Measurements from ENCODE around the gene DMKN. TPM values are rescaled to one million over a fixed set of nuclear protein-coding genes. Genes with fewer than 3 reads are reported as not detected.

DMKN gene, protein sequence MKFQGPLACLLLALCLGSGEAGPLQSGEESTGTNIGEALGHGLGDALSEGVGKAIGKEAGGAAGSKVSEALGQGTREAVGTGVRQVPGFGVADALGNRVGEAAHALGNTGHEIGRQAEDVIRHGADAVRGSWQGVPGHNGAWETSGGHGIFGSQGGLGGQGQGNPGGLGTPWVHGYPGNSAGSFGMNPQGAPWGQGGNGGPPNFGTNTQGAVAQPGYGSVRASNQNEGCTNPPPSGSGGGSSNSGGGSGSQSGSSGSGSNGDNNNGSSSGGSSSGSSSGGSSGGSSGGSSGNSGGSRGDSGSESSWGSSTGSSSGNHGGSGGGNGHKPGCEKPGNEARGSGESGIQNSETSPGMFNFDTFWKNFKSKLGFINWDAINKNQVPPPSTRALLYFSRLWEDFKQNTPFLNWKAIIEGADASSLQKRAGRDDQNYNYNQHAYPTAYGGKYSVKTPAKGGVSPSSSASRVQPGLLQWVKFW
- 34.6 to 40.9 TPM (median 36.9 TPM) in 5 replicates for total RNA-seq (2022; extraction: Qiagen RNA extraction; ENCODE audit: low read depth)

DNA sequence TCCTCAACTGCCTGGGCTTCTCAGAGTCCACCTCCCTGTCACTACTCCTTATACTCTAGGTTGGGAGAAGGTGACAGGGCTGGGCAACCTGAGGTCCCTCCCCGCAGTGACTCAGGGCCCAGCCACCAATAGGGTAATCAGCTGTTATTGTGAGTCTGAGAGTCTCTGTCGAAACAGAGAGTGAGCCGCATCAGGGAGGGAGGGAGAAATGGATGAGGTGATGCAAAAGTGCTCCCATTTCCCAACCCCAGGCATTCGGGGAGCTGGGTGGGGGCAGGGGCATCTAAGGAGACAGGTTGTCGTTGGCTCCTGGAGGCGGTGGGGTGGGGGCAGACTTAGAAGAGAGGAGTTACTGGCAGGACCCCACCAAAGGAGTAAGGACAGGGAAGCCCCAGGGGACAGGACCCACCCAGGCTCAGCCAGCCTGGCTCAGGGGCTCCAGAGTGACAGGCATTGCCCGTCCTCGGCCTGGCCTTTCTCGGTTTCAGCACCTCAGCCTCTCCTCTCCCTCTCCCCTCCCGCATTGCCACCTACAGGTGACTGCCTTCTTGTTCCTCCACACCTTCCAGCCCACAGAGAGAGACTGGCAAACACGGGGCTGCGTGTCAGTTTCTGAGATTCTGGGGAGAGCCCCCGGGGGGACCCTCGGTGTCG, at the start of gene DMKN:
Gene DMKN, minus strand, starts transcription at position 22 of the 654 bp plus-strand sequence. CDS start 174 bp downstream, outside the sequence.

GRCh38 chr19:35545001-35545854, 31.8 kb upstream of the DMKN start, which contains the start of gene TMEM147:
Gene TMEM147 (plus strand): TSS chr19:35545626. CDS start chr19:35545740, 114 bp downstream.

GRCh38 chr19:35533201-35533821, 19.9 kb upstream of the DMKN start, which contains the start of gene GAPDHS:
Gene GAPDHS (plus strand): TSS chr19:35533456. CDS start chr19:35533528, 72 bp downstream.

GRCh38 chr19:35528218-35529038, 15.0 kb upstream of the DMKN start, which contains the start of gene SBSN:
Gene SBSN (minus strand): TSS chr19:35528311. CDS start chr19:35528281, 30 bp downstream.

GRCh38 chr19:35490364-35490763, 23.1 kb downstream of the DMKN start, which contains the start of gene KRTDAP:
Gene KRTDAP (minus strand): TSS chr19:35490464. CDS start chr19:35490442, 22 bp downstream.

DNA sequence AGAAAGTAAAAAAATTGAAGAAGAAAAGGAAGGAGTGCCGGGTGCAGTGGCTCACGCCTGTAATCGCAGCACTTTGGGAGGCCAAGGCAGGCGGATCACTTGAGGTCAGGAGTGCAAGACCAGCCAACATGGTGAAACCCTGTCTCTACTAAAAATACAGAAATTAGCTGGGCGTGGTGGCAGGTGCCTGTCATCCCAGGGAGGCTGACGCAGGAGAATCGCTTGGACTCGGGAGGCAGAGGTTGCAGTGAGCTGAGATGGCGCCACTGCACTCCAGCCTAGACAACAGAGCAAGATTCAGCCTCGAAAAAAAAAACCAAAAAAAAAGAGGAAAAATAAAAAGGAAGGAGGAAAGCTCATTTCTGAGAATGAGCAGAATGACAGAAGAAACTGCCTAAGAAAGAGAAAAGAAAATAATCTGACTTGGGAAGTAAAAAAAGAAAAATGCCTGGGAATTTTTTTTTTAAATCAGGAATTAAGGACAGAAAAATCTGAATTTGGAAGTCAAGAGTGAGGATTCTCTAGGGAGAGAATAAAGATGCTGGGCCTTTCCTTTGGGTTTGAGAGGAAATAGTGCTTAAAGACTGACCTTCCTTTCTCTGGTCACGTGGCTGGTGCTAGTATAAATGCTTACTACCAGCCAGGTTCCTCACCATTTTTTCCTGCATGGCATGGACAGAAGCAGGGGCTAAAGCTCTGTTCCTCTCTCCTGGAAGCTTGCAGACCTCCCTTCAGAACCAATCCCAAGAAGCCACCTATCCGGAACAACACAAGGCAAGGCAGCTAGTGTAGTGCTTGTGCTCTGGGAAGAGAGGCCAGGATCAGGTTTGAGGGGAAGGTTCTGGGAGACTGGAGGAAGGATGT, 65.6 kb downstream of the DMKN start, which contains the start of gene FFAR2:
Gene FFAR2, plus strand, starts transcription at position 652 of the 864 bp plus-strand sequence. CDS start 1,458 bp downstream, outside the sequence.

Other genes with a start within 250 kb of the DMKN start
- gene USF2, start 244.7 kb downstream of the DMKN start, total RNA-seq (2022; extraction: Qiagen RNA extraction; ENCODE audit: low read depth), result 113 to 154 TPM (median 150 TPM) in 5 replicates
- gene HAMP, start 231.1 kb downstream of the DMKN start, total RNA-seq (2022; extraction: Qiagen RNA extraction; ENCODE audit: low read depth), result 0.22 to 0.31 TPM in 2 of 5 replicates, not detected in the others
- not detected in 5 replicates for gene MAG, start 221.5 kb downstream of the DMKN start, total RNA-seq (2022; extraction: Qiagen RNA extraction; ENCODE audit: low read depth)
- 0.95 to 1.4 TPM (median 1.0 TPM) in 5 replicates for gene CD22, start 184.5 kb downstream of the DMKN start, total RNA-seq (2022; extraction: Qiagen RNA extraction; ENCODE audit: low read depth)
- not detected in 5 replicates for gene FFAR1, start 165.7 kb downstream of the DMKN start, total RNA-seq (2022; extraction: Qiagen RNA extraction; ENCODE audit: low read depth)
- 0.07 to 0.21 TPM in 2 of 5 replicates, not detected in the others for gene FFAR3, start 155.2 kb downstream of the DMKN start, total RNA-seq (2022; extraction: Qiagen RNA extraction; ENCODE audit: low read depth)
- gene GPR42, start 142.6 kb downstream of the DMKN start, total RNA-seq (2022; extraction: Qiagen RNA extraction; ENCODE audit: low read depth), result not detected in 5 replicates
- gene FFAR2, start 65.4 kb downstream of the DMKN start, total RNA-seq (2022; extraction: Qiagen RNA extraction; ENCODE audit: low read depth), result not detected in 5 replicates
- not detected in 5 replicates for gene KRTDAP, start 23.2 kb downstream of the DMKN start, total RNA-seq (2022; extraction: Qiagen RNA extraction; ENCODE audit: low read depth)
- gene SBSN, start 14.7 kb upstream of the DMKN start, total RNA-seq (2022; extraction: Qiagen RNA extraction; ENCODE audit: low read depth), result 1.8 to 3.7 TPM (median 3.0 TPM) in 5 replicates
- gene GAPDHS, start 19.8 kb upstream of the DMKN start, total RNA-seq (2022; extraction: Qiagen RNA extraction; ENCODE audit: low read depth), result 0.08 to 0.21 TPM (median 0.17 TPM) in 4 of 5 replicates, not detected in the other
- gene TMEM147, start 32.0 kb upstream of the DMKN start, total RNA-seq (2022; extraction: Qiagen RNA extraction; ENCODE audit: low read depth), result 383 to 426 TPM (median 419 TPM) in 5 replicates
- gene ATP4A, start 50.0 kb upstream of the DMKN start, total RNA-seq (2022; extraction: Qiagen RNA extraction; ENCODE audit: low read depth), result 0.10 TPM in 1 of 5 replicates, not detected in the others
- not detected in 5 replicates for gene PMIS2, start 72.5 kb upstream of the DMKN start, total RNA-seq (2022; extraction: Qiagen RNA extraction; ENCODE audit: low read depth)
- 12.2 to 17.4 TPM (median 14.8 TPM) in 5 replicates for gene HAUS5, start 99.1 kb upstream of the DMKN start, total RNA-seq (2022; extraction: Qiagen RNA extraction; ENCODE audit: low read depth)
- 147 to 204 TPM (median 201 TPM) in 5 replicates for gene RBM42, start 115.4 kb upstream of the DMKN start, total RNA-seq (2022; extraction: Qiagen RNA extraction; ENCODE audit: low read depth)
- 2.1 to 3.1 TPM (median 2.2 TPM) in 5 replicates for gene ETV2, start 128.1 kb upstream of the DMKN start, total RNA-seq (2022; extraction: Qiagen RNA extraction; ENCODE audit: low read depth)
- gene COX6B1, start 134.7 kb upstream of the DMKN start, total RNA-seq (2022; extraction: Qiagen RNA extraction; ENCODE audit: low read depth), result 1,289 to 1,613 TPM (median 1,322 TPM) in 5 replicates
- gene UPK1A, start 152.9 kb upstream of the DMKN start, total RNA-seq (2022; extraction: Qiagen RNA extraction; ENCODE audit: low read depth), result 0.41 to 1.2 TPM (median 0.91 TPM) in 5 replicates
- not detected in 5 replicates for gene ZBTB32, start 190.9 kb upstream of the DMKN start, total RNA-seq (2022; extraction: Qiagen RNA extraction; ENCODE audit: low read depth)
- 48.1 to 60.8 TPM (median 55.0 TPM) in 5 replicates for gene KMT2B, start 204.4 kb upstream of the DMKN start, total RNA-seq (2022; extraction: Qiagen RNA extraction; ENCODE audit: low read depth)
- 7.6 to 13.3 TPM (median 10.2 TPM) in 5 replicates for gene IGFLR1, start 228.8 kb upstream of the DMKN start, total RNA-seq (2022; extraction: Qiagen RNA extraction; ENCODE audit: low read depth)
- 25.2 to 29.1 TPM (median 25.8 TPM) in 5 replicates for gene U2AF1L4, start 231.8 kb upstream of the DMKN start, total RNA-seq (2022; extraction: Qiagen RNA extraction; ENCODE audit: low read depth)
- 260 to 334 TPM (median 276 TPM) in 5 replicates for gene PSENEN, start 232.0 kb upstream of the DMKN start, total RNA-seq (2022; extraction: Qiagen RNA extraction; ENCODE audit: low read depth)
- 20.0 to 28.4 TPM (median 22.7 TPM) in 5 replicates for gene LIN37, start 234.9 kb upstream of the DMKN start, total RNA-seq (2022; extraction: Qiagen RNA extraction; ENCODE audit: low read depth)
- 0.18 to 0.38 TPM (median 0.32 TPM) in 4 of 5 replicates, not detected in the other for gene HSPB6, start 243.4 kb upstream of the DMKN start, total RNA-seq (2022; extraction: Qiagen RNA extraction; ENCODE audit: low read depth)
- 21.3 to 29.7 TPM (median 26.3 TPM) in 5 replicates for gene PROSER3, start 244.5 kb upstream of the DMKN start, total RNA-seq (2022; extraction: Qiagen RNA extraction; ENCODE audit: low read depth)

Data from A549 treated with GW870086 at 1 μM for 4 hours (cell line).